ENCODE measurements around the gene LIX1L.

DNA sequence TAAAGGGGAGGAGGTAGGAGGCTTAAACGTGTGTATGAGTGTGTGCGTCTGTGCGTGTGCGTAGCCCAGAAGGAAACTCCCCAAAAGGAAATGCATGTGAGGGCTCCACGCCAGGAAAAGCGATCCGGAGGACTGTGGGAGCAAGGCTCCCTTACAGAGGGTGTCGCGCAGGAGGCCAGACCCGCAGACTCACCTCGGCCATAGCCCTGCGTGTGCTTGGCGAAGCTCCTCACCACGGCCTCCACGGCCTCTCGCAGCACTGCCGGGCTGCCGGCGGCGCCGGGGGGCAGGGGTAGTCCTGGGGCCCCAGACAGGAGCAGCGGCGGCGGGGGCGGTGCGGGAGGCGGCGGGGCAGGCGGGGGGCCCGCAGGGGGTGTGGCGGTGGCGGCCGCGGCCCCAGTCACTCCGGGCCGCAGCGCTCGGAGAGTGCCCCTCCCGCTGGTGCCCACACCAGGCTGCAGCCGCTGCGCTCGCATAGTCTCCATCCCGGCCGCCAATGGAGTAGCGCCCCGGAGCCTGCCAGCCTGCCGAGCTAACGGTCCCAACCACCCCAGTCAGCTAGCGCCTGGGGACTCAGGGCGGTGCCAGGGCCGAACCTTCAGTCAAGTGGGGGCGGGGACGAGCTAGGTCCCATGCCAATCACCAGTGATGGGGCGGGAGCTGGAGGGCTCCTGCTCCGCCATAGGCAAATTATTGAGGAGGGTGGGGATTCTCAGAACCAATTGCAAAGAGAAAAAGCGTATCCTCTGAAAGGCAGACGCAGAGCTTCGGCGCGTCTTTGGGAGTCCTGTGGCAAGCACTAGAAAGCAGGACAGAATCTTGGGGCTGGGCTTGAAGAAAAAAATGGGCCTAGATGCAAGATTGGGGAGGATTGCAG is at the start of gene LIX1L:
- TF ChIP-seq POLR2AphosphoS5 (IDR thresholded peaks at IDR 0.05; ENCODE audit: borderline replicate concordance, low read depth, low read length), result peak; percentile 81
- TF ChIP-seq EZH2 (IDR thresholded peaks at IDR 0.05), result no peak

Data from SK-N-MC (cell line).